NCI-H1417 treated with DMSO at 0.1 percent for 48 hours (cell line): ENCODE measurements around the gene KIAA0319L.

Source experiments
- DNase-seq: peaks from one replicate; lab custom pipeline; 2025; lab: John Stamatoyannopoulos, UW

Gene KIAA0319L

GRCh38 chr1:35561972-35562680, 4.9 kb upstream of the KIAA0319L start:
- DNase-seq: no peak

GRCh38 chr1:35561297-35561971, 4.2 kb upstream of the KIAA0319L start:
- DNase-seq: no peak

- DNase-seq: no peak
Measured at GRCh38 chr1:35560256-35561225, 3.3 kb upstream of the KIAA0319L start.

GRCh38 chr1:35559317-35559944, 2.2 kb upstream of the KIAA0319L start:
- no peak for DNase-seq

GRCh38 chr1:35558374-35559316, 1.4 kb upstream of the KIAA0319L start:
- DNase-seq: no peak

- DNase-seq: peak; percentile 72
Measured at GRCh38 chr1:35557611-35558373, 589 bp upstream of the KIAA0319L start, which contains the start of gene NCDN. NCDN (plus strand) TSS chr1:35557799; CDS start chr1:35558191, 392 bp downstream.

- no peak for DNase-seq
Measured at GRCh38 chr1:35556484-35557117, 602 bp downstream of the KIAA0319L start.

GRCh38 chr1:35555601-35556477, 1.4 kb downstream of the KIAA0319L start:
- DNase-seq: peak; percentile 84

GRCh38 chr1:35555212-35555584, 2.0 kb downstream of the KIAA0319L start:
- DNase-seq: no peak

GRCh38 chr1:35554266-35555211, 2.7 kb downstream of the KIAA0319L start:
- DNase-seq: no peak

GRCh38 chr1:35553851-35554250, 3.4 kb downstream of the KIAA0319L start:
- no peak for DNase-seq

- DNase-seq: no peak
Measured at GRCh38 chr1:35546614-35547013, 10.6 kb downstream of the KIAA0319L start.

- DNase-seq: no peak
Measured at GRCh38 chr1:35544976-35545375, 12.2 kb downstream of the KIAA0319L start.

- DNase-seq: no peak
Measured at GRCh38 chr1:35539824-35540261, 17.4 kb downstream of the KIAA0319L start.

- DNase-seq: no peak
Measured at GRCh38 chr1:35539073-35539823, 18.0 kb downstream of the KIAA0319L start.

GRCh38 chr1:35537806-35538205, 19.4 kb downstream of the KIAA0319L start:
- no peak for DNase-seq
